D721Med (cell line): ENCODE measurements around the gene MAGEC1.
"Not testable (repeated sequence)": the region's sequence is repeated elsewhere in the genome, so short reads cannot be mapped to it uniquely, and the experiment has no call there.

Experiments used
- DNase-seq: peaks from one replicate; pipeline ENCODE4 v3.0.0; 2011; ENCODE audit warnings: low spot score; ENCODE audit not compliant: insufficient read length
- FAIRE-seq: peaks from 2 replicates; lab custom pipeline; 2011; peaks lifted over from hg19 to GRCh38; lab: Jason Lieb, UNC
- CTCF ChIP-seq: IDR thresholded peaks from 2 replicates; pipeline ENCODE4 v1.5.1; 2012; ENCODE audit warnings: mild to moderate bottlenecking, control low read depth; ENCODE audit not compliant: insufficient read depth; ENCODE audit errors: missing control alignments

Gene MAGEC1, protein sequence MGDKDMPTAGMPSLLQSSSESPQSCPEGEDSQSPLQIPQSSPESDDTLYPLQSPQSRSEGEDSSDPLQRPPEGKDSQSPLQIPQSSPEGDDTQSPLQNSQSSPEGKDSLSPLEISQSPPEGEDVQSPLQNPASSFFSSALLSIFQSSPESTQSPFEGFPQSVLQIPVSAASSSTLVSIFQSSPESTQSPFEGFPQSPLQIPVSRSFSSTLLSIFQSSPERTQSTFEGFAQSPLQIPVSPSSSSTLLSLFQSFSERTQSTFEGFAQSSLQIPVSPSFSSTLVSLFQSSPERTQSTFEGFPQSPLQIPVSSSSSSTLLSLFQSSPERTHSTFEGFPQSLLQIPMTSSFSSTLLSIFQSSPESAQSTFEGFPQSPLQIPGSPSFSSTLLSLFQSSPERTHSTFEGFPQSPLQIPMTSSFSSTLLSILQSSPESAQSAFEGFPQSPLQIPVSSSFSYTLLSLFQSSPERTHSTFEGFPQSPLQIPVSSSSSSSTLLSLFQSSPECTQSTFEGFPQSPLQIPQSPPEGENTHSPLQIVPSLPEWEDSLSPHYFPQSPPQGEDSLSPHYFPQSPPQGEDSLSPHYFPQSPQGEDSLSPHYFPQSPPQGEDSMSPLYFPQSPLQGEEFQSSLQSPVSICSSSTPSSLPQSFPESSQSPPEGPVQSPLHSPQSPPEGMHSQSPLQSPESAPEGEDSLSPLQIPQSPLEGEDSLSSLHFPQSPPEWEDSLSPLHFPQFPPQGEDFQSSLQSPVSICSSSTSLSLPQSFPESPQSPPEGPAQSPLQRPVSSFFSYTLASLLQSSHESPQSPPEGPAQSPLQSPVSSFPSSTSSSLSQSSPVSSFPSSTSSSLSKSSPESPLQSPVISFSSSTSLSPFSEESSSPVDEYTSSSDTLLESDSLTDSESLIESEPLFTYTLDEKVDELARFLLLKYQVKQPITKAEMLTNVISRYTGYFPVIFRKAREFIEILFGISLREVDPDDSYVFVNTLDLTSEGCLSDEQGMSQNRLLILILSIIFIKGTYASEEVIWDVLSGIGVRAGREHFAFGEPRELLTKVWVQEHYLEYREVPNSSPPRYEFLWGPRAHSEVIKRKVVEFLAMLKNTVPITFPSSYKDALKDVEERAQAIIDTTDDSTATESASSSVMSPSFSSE

GRCh38 chrX:141903400-141904155 is at the start of gene MAGEC1:
MAGEC1 (plus strand) TSS chrX:141903894; CDS start chrX:141905073, 1,179 bp downstream.
- FAIRE-seq (no peak), DNase-seq (no peak)
- no peak for TF ChIP-seq CTCF

- no peak for TF ChIP-seq CTCF
- no peak for FAIRE-seq
- no peak for DNase-seq
These were observed 46.2 kb upstream of the MAGEC1 start for GRCh38 chrX:141857479-141857878.

- no peak for TF ChIP-seq CTCF
- FAIRE-seq (no peak), DNase-seq (no peak)
These were observed 24.1 kb upstream of the MAGEC1 start for GRCh38 chrX:141879616-141880015.

- FAIRE-seq = not testable (repeated sequence)
These were observed 14.9 kb upstream of the MAGEC1 start for GRCh38 chrX:141888811-141889210.

DNA sequence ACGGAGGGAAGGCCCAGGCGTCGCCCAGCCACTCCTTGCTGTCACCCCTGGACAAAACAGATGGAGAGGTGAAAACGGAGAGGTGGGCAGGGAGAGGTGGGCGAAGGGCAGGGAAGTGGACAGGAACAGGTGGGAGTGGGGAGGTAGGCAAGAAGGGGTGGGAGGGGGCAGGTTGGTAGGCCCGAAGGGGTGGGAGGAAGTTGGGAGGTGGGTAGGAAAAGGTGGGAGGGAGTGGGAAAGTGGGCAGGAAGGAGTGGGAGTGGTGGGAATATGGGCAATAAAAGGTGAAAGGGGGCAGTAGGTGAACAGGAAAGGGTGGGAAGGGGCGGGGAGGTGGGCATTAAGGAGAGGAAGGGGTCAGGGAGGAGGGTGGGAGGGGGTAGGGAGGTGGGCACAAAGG is 9.0 kb upstream of the MAGEC1 start:
- DNase-seq = no peak
- TF ChIP-seq CTCF = no peak
- no peak for FAIRE-seq

More at GRCh38 chrX:141888811-141889210, 14.9 kb upstream of the MAGEC1 start:
- DNase-seq = not testable (repeated sequence)

DNA sequence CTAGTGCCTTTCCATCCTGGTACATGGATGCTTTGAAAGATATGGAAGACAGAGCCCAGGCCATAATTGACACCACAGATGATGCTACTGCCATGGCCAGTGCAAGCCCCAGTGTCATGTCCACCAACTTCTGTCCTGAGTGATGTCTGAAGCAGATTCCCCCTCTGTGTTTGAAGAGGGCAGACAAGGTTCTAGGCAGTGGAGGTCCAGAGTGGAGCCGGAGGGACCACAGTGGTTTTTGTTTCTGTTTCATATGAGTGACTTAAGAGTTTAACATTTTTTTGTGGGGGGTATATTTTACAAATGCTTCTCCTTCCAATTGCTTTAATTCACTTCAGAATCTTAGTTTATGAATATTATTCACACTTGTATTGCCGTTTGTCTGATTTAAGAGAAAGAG is 6.0 kb upstream of the MAGEC1 start:
- DNase-seq (no peak), FAIRE-seq (no peak)
- no peak for TF ChIP-seq CTCF

GRCh38 chrX:141902366-141902765 is 1.3 kb upstream of the MAGEC1 start:
- no peak for TF ChIP-seq CTCF
- FAIRE-seq (no peak), DNase-seq (no peak)
